Lower lobe of right lung (tissue), 2 donors: ENCODE data around the gene TEX35. TPM values are rescaled to one million over a fixed set of nuclear protein-coding genes. Genes with fewer than 3 reads are reported as not detected.

Experiments used
- ATAC-seq, 2 donors: fragments of 200-7000 bp; cut with Tn5 transposase; one replicate each; pipeline ENCODE4 v1.9.1; 2020 to 2022; ENCODE audit warnings: mild to moderate bottlenecking in 2 of 2, moderate library complexity in 2 of 2
- DNase-seq: peaks from one replicate; pipeline ENCODE4 v3.0.0-alpha.2; 2020
- H3K27ac ChIP-seq: fragments of 200-600 bp; one replicate; pipeline ENCODE4 v1.8.0; 2022
- H3K27me3 ChIP-seq: fragments of 200-600 bp; one replicate; pipeline ENCODE4 v1.8.0; 2022; ENCODE audit warnings: low read depth
- H3K36me3 ChIP-seq: fragments of 200-600 bp; one replicate; pipeline ENCODE4 v1.8.0; 2022; ENCODE audit warnings: mild to moderate bottlenecking
- H3K4me1 ChIP-seq: fragments of 200-600 bp; one replicate; pipeline ENCODE4 v1.8.0; 2022
- H3K4me3 ChIP-seq: fragments of 200-600 bp; one replicate; pipeline ENCODE4 v1.8.0; 2022; ENCODE audit warnings: mild to moderate bottlenecking
- H3K9me3 ChIP-seq: fragments of 200-600 bp; one replicate; pipeline ENCODE4 v1.8.0; 2022
- intact Hi-C: fragments of 100-400 bp; cut with DNase I; formaldehyde crosslinking; loops from one replicate; pipeline ENCODE4 v1.11.0; 2022
- total RNA-seq: library from RNA; stranded (reverse); fragmentation: NEBNext Ultra II Directional; extraction: Animal tissue kit (Norgen Biotek cat#: 25700); gene quantifications from one replicate; pipeline ENCODE4 v1.2.1, GENCODE V29; 2021
- TF ChIP-seq, protein P1 (sequence below): fragments of 200-600 bp; IDR thresholded peaks from one replicate; pipeline ENCODE4 v1.8.0; 2022; ENCODE audit warnings: antibody characterized with exemption, mild to moderate bottlenecking
- donor health status: DM: no; HTN: yes; CAD: no; lungs with severe emphysema.

TEX35 gene
- total RNA-seq, 1 donor from 2014 or later: not detected

DNA sequence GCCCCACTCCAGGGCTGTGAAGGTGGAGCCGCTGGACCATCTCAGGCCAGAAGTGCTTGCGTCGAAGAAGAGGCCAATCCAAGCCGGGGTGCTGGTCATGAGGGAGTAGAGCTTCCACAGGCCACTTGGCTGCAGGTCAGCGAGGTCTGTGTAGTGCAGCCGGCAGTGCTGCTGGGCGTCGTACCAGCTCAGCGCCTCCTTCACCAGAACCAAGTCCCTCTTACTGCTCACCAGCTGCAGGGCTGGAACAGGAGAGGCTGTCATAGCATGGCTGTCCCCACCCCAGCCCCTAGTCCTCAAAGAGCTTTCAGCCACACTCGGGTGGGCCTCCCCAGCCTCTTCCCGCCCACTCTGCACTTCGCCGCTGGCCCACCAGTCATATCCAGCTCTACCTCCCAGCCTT, 18.3 kb upstream of the TEX35 start:
- Histone ChIP-seq H3K9me3 (no peaks in the 10 kb centered on the region), H3K27me3 (no peaks in the 10 kb centered on the region), H3K4me3 (no peak overlapping the region), H3K27ac (no peak overlapping the region), H3K36me3 (no peaks in the 10 kb centered on the region), H3K4me1 (no peaks in the 10 kb centered on the region)
- intact Hi-C loops: no loop called here
- DNase-seq (no peak), ATAC-seq (no peak)
- TF ChIP-seq, protein P1, sequence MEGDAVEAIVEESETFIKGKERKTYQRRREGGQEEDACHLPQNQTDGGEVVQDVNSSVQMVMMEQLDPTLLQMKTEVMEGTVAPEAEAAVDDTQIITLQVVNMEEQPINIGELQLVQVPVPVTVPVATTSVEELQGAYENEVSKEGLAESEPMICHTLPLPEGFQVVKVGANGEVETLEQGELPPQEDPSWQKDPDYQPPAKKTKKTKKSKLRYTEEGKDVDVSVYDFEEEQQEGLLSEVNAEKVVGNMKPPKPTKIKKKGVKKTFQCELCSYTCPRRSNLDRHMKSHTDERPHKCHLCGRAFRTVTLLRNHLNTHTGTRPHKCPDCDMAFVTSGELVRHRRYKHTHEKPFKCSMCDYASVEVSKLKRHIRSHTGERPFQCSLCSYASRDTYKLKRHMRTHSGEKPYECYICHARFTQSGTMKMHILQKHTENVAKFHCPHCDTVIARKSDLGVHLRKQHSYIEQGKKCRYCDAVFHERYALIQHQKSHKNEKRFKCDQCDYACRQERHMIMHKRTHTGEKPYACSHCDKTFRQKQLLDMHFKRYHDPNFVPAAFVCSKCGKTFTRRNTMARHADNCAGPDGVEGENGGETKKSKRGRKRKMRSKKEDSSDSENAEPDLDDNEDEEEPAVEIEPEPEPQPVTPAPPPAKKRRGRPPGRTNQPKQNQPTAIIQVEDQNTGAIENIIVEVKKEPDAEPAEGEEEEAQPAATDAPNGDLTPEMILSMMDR: no peak

DNA sequence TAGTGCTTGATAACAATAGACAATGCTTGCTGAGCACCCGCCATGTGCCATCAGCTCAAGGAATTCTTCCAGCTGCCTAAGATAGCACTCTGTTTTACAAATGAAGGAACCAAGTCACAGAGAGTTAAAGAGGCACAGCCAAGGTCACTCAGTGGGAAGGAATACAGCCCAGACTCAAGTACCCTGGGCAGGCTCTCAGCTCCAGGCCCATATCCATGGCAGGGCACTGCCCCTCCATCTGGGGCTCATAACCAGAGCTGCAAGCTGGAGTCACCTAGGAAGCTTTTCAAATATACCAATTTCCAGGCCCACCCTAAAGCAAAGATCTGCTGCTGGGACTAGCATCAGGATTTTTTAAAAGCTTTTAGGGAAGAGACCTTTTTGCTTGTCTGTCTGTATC, 17.8 kb upstream of the TEX35 start:
- no peak for ATAC-seq
- Histone ChIP-seq H3K4me3 (no peak overlapping the region), H3K4me1 (no peaks in the 10 kb centered on the region), H3K9me3 (no peaks in the 10 kb centered on the region), H3K27me3 (no peaks in the 10 kb centered on the region), H3K36me3 (no peaks in the 10 kb centered on the region), H3K27ac (no peak overlapping the region)
- DNase-seq: no peak
- TF ChIP-seq, protein P1: no peak
- intact Hi-C loops: no loop called here

- TF ChIP-seq, protein P1: no peak
- H3K4me3 ChIP-seq: no peak overlapping the region
- no peak for ATAC-seq
- H3K27ac ChIP-seq: no peak overlapping the region
- H3K4me1 ChIP-seq: no peaks in the 10 kb centered on the region
- H3K36me3 ChIP-seq: no peaks in the 10 kb centered on the region
- no peaks in the 10 kb centered on the region for H3K27me3 ChIP-seq
- no peaks in the 10 kb centered on the region for H3K9me3 ChIP-seq
- intact Hi-C loops: no loop called here
- DNase-seq: no peak
These were observed 17.0 kb upstream of the TEX35 start for GRCh38 chr1:178495741-178496409.

DNA sequence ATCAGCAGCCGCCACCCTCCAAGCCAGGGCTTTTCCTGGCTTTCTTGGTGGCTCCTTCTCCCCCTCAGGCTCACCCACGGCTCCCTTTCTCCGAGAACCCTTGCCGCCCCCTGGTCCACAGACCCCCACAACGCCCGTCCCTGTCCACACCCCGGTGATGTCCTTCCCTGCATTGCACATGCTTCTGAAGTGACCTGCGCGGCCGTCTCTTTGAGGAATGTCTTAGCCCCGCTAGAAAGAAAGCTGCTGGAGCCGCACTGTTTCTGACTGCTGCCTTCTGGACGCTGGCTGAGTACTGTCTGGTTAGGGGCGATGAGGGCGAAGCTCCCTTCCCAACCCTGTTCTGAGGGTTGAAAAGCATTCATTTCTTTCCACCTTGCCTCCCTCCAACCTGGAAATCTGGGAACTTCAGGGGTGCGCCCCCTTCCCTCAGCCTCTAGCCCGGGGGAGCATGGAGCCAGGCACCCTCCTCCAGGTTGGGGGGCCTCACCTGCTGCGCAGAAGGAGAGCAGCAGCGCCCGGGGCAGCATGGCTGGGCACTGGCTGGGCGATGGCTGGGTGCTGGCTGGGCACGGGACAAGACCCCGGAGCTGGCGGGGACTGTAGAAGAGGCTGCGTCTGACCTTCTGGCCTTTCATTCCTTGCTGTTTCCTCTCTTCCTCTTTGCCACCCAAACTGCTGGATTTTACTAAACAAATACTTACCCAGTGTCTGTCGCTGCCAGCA, 16.3 kb upstream of the TEX35 start, which contains the start of gene CLEC20A:
CLEC20A (minus strand) TSS at position 555 of the 726 bp plus-strand sequence; CDS start at position 530, 25 bp downstream.
- ATAC-seq (no peak), DNase-seq (no peak)
- TF ChIP-seq, protein P1: no peak
- Histone ChIP-seq H3K27ac (no peak within 1 kb of the TSS), H3K36me3 (no peaks in the 10 kb centered on the region), H3K9me3 (no peaks in the 10 kb centered on the region), H3K4me3 (no peak within 1 kb of the TSS), H3K4me1 (no peaks in the 10 kb centered on the region), H3K27me3 (no peaks in the 10 kb centered on the region)
- intact Hi-C loops: no loop called here

GRCh38 chr1:178497903-178498478, 14.9 kb upstream of the TEX35 start:
- no peaks in the 10 kb centered on the region for H3K27me3 ChIP-seq
- ATAC-seq: no peak
- TF ChIP-seq, protein P1: no peak
- H3K27ac ChIP-seq: no peak overlapping the region
- H3K4me1 ChIP-seq: no peaks in the 10 kb centered on the region
- no peaks in the 10 kb centered on the region for H3K36me3 ChIP-seq
- DNase-seq: no peak
- H3K4me3 ChIP-seq: no peak overlapping the region
- intact Hi-C loops: no loop called here
- H3K9me3 ChIP-seq: no peaks in the 10 kb centered on the region
